Heart left ventricle (tissue), 16 donors: ENCODE results near the gene SAT2. TPM values are rescaled to one million over a fixed set of nuclear protein-coding genes. Genes with fewer than 3 reads are reported as not detected.
"Not testable (repeated sequence)": the region's sequence is repeated elsewhere in the genome, so short reads cannot be mapped to it uniquely, and the experiment has no call there.

Source experiments
- ATAC-seq, 4 donors: fragments of 200-7000 bp; cut with Tn5 transposase; one replicate each; pipeline ENCODE4 v1.9.1; 2020 to 2022; ENCODE audit warnings: moderate library complexity in 4 of 4, mild to moderate bottlenecking in 3 of 4, moderate number of reproducible peaks in 1 of 4
- DNase-seq, 5 donors: peaks; one replicate each; pipeline ENCODE4 v3.0.0-alpha.2; 2020
- H3K27ac ChIP-seq, 12 donors: fragments of 200-600 bp; sonication (generic) in 4 of 12; one replicate each; pipeline versions ENCODE4 v1.5.0 to v1.8.0; 2016 to 2022; ENCODE audit warnings: mild to moderate bottlenecking in 2 of 12
- H3K27me3 ChIP-seq, 9 donors: fragments of 200-600 bp; sonication (generic) in 2 of 9; one replicate each; pipeline versions ENCODE4 v1.5.1 to v1.8.0; 2016 to 2022; ENCODE audit warnings: mild to moderate bottlenecking in 3 of 9
- H3K36me3 ChIP-seq, 9 donors: fragments of 200-600 bp; sonication (generic) in 2 of 9; one replicate each; pipeline versions ENCODE4 v1.5.0 to v1.8.0; 2018 to 2022; ENCODE audit warnings: mild to moderate bottlenecking in 2 of 9
- H3K4me1 ChIP-seq, 12 donors: fragments of 200-600 bp; sonication (generic) in 4 of 12; one replicate each; pipeline versions ENCODE4 v1.5.0 to v1.8.0; 2016 to 2022; ENCODE audit warnings: mild to moderate bottlenecking in 3 of 12
- H3K4me3 ChIP-seq, 12 donors: fragments of 200-600 bp; sonication (generic) in 4 of 12; one replicate each; pipeline versions ENCODE4 v1.5.0 to v1.8.0; 2017 to 2022; ENCODE audit warnings: mild to moderate bottlenecking in 9 of 12, moderate library complexity in 4 of 12
- H3K9me3 ChIP-seq, 12 donors: fragments of 200-600 bp; sonication (generic) in 4 of 12; one replicate each; pipeline versions ENCODE4 v1.5.0 to v1.8.0; 2016 to 2022; ENCODE audit warnings: mild to moderate bottlenecking in 1 of 12
- CTCF ChIP-seq, 12 donors: fragments of 200-600 bp; sonication (generic) in 4 of 12; IDR thresholded peaks; one replicate each; pipeline versions ENCODE4 v1.5.0 to v1.8.0; 2018 to 2022; ENCODE audit warnings: antibody characterized with exemption in 12 of 12, mild to moderate bottlenecking in 5 of 12
- POLR2A ChIP-seq, 2 donors: fragments of 450-650 bp; IDR thresholded peaks; one replicate each; pipeline ENCODE4 v1.6.1; 2017; ENCODE audit warnings: antibody characterized with exemption in 2 of 2, mild to moderate bottlenecking in 2 of 2, moderate library complexity in 2 of 2
- WGBS, 4 donors: extraction: QIAGEN DNeasy Blood & Tissue Kit in 2 of 4; methylation state at CpG; one replicate each; pipeline versions ENCODE4 v1.1.5 to v1.1.7; 2013 to 2018; 5-methylcytosine and 5-hydroxymethylcytosine counted together
- intact Hi-C, 10 donors: fragments of 100-400 bp; cut with DNase I; formaldehyde crosslinking; loops; one replicate each; pipeline versions ENCODE4 v1.11.1 to v1.14.2; 2022
- polyA plus RNA-seq, 2 donors: library from polyadenylated mRNA; stranded (reverse); fragments of 200-250 nt; gene quantifications; one replicate each; pipeline ENCODE4 v1.2.3, GENCODE V29; 2013
- total RNA-seq, 9 donors: library from RNA; depleted of rRNA in 2 of 9; stranded (reverse); fragments of >200 nt in 2 of 9; fragmentation: NEBNext Ultra II Directional in 3 of 9; extraction: Animal tissue kit (Norgen Biotek cat#: 25700) in 3 of 9; gene quantifications; one replicate each; pipeline versions ENCODE4 v1.1.0 to v1.2.4, GENCODE V29; 2016 to 2023
- donor health status: ischemic (EF 13 %, LVEDD 7.1; RV severe dilation, severe dysfunction).
- donor health status: healthy with polysubstance abuse.
- donor health status: DM: no; HTN: yes; CAD: no.
- donor health status: DM: no; HTN: no; CAD: no.
- donor health status: ischemic (EF 25% LVEDD 6.9; RV normal size, moderate dysfunction).
- donor health status: ischemic (EF 25% LVEDD 5.7; RV mildly dilated, moderate dysfunction).
- donor health status: healthy.
- donor health status: DM: yes; HTN: yes; CAD: no.
- donor health status: ischemic (EF 35%, LVEDD 5.7; RV mildly dilated, moderate dysfunction).
- donor health status: nonischemic (EF 11% LVEDD 7.7; RV severe dilation, severe dysfunction).
- donor health status: DM: yes; HTN: yes; CAD: no.
- donor health status: PGD.
- donor health status: ischemic (EF 29% LVEDD 5.4; RV normal size, mild dysfunction).
- donor health status: nonischemic (EF 23%, LVEDD 6.1; RV moderate dilation, normal function).

The SAT2 gene
- total and polyA plus RNA-seq, 11 donors = 50.0 to 131 (median 59.7) TPM

- WGBS, 4 donors = 59 to 69% (median 62%) methylated on average over 4 of the region's 4 CpGs
- Histone ChIP-seq H3K36me3 (no peaks in the 10 kb centered on the region), H3K4me3 (no peak overlapping the region), H3K27ac (no peak overlapping the region), H3K9me3 (no peaks in the 10 kb centered on the region), H3K27me3 (peaks cover 0 to 31% (median 14%) of the 10 kb centered on the region in 9 donors), H3K4me1 (peaks cover 0 to 26% (median 15%) of the 10 kb centered on the region in 12 donors)
- intact Hi-C loops = no loop called here
- DNase-seq = no peak
- ATAC-seq = no peak
- TF ChIP-seq CTCF (IDR thresholded peaks at IDR 0.05) (no peak), POLR2A (IDR thresholded peaks at IDR 0.05) (no peak)
Measured at GRCh38 chr17:7647018-7647417, 19.4 kb upstream of the SAT2 start.

GRCh38 chr17:7646457-7646856, 18.8 kb upstream of the SAT2 start:
- TF ChIP-seq POLR2A (IDR thresholded peaks at IDR 0.05) = no peak
- no peak for TF ChIP-seq CTCF (IDR thresholded peaks at IDR 0.05)
- 69 to 80% (median 78%) methylated on average over 8 to 9 of the region's 9 CpGs for WGBS, 4 donors
- ATAC-seq = no peak

GRCh38 chr17:7644775-7645174, 17.2 kb upstream of the SAT2 start:
- intact Hi-C loops = no loop called here
- peaks cover 0 to 9% (median 0%) of the 10 kb centered on the region in 9 donors for H3K27me3 ChIP-seq
- DNase-seq (no peak), ATAC-seq (no peak)
- H3K9me3 ChIP-seq = no peaks in the 10 kb centered on the region
- H3K4me1 ChIP-seq = peaks cover 0 to 8% (median 0%) of the 10 kb centered on the region in 12 donors
- no peak for TF ChIP-seq CTCF (IDR thresholded peaks at IDR 0.05)
- no peak for TF ChIP-seq POLR2A (IDR thresholded peaks at IDR 0.05)
- H3K27ac ChIP-seq = no peak overlapping the region
- 88 to 93% (median 89%) methylated on average over 4 of the region's 4 CpGs for WGBS, 4 donors
- no peak overlapping the region for H3K4me3 ChIP-seq
- H3K36me3 ChIP-seq = no peaks in the 10 kb centered on the region

More at GRCh38 chr17:7646457-7646856, 18.8 kb upstream of the SAT2 start:
- Histone ChIP-seq H3K4me3 (no peak overlapping the region), H3K36me3 (no peaks in the 10 kb centered on the region), H3K27me3 (peaks cover 0 to 26% (median 9%) of the 10 kb centered on the region in 9 donors), H3K9me3 (no peaks in the 10 kb centered on the region), H3K27ac (no peak overlapping the region), H3K4me1 (peaks cover 0 to 24% (median 13%) of the 10 kb centered on the region in 12 donors)
- no peak for DNase-seq
- intact Hi-C loops = no loop called here

- H3K4me3 ChIP-seq, ATAC-seq, DNase-seq, H3K27me3 ChIP-seq, H3K27ac ChIP-seq, intact Hi-C loops, H3K36me3 ChIP-seq, H3K9me3 ChIP-seq, H3K4me1 ChIP-seq: not testable (repeated sequence)
- WGBS, 4 donors = 59 to 65% (median 62%) methylated on average over 7 of the region's 7 CpGs
Measured at GRCh38 chr17:7641635-7642034, 14.0 kb upstream of the SAT2 start.

GRCh38 chr17:7640783-7641182, 13.2 kb upstream of the SAT2 start:
- no peaks in the 10 kb centered on the region for H3K27me3 ChIP-seq
- H3K9me3 ChIP-seq = no peaks in the 10 kb centered on the region
- no peak for ATAC-seq
- H3K36me3 ChIP-seq = no peaks in the 10 kb centered on the region
- TF ChIP-seq CTCF (IDR thresholded peaks at IDR 0.05) = no peak
- no peak for TF ChIP-seq POLR2A (IDR thresholded peaks at IDR 0.05)
- H3K4me1 ChIP-seq = peaks cover 0 to 8% (median 0%) of the 10 kb centered on the region in 12 donors
- H3K27ac ChIP-seq = no peak overlapping the region
- 76 to 95% (median 92%) methylated on average over 3 to 26 of the region's 26 CpGs for WGBS, 4 donors
- intact Hi-C loops = no loop called here
- no peak overlapping the region for H3K4me3 ChIP-seq
- no peak for DNase-seq
